TTC549 (cell line): ENCODE results near the gene SRPRB.

Source experiments
- FAIRE-seq: peaks from 2 replicates; lab custom pipeline; 2012; peaks lifted over from hg19 to GRCh38; lab: Jason Lieb, UNC

Gene SRPRB, protein sequence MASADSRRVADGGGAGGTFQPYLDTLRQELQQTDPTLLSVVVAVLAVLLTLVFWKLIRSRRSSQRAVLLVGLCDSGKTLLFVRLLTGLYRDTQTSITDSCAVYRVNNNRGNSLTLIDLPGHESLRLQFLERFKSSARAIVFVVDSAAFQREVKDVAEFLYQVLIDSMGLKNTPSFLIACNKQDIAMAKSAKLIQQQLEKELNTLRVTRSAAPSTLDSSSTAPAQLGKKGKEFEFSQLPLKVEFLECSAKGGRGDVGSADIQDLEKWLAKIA

GRCh38 chr3:133805702-133806475 lies at the start of gene SRPRB:
SRPRB (plus strand) TSS chr3:133805815; CDS start chr3:133805849, 34 bp downstream.
- no peak for FAIRE-seq

GRCh38 chr3:133756716-133757694 lies 48.6 kb upstream of the SRPRB start:
- no peak for FAIRE-seq

- FAIRE-seq = no peak
Observed at GRCh38 chr3:133757701-133758567, 47.7 kb upstream of the SRPRB start.

DNA sequence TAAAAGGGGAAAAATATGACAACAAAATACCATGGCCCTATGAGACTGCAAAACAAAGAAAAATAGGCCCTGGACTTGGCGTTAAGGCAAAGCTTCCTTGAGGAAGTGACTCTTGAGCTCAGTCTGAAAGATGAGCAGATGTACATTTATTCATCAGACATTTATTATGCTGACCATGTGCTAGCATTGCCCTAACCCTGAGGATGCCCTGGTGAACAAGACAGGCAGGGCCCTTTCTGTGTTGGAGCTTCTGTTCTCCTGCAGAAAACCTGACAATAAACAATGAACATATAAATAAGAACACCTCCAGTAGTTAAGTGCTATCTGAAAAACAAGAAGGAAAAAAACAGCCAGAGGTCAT lies 47.1 kb upstream of the SRPRB start:
- FAIRE-seq = no peak

DNA sequence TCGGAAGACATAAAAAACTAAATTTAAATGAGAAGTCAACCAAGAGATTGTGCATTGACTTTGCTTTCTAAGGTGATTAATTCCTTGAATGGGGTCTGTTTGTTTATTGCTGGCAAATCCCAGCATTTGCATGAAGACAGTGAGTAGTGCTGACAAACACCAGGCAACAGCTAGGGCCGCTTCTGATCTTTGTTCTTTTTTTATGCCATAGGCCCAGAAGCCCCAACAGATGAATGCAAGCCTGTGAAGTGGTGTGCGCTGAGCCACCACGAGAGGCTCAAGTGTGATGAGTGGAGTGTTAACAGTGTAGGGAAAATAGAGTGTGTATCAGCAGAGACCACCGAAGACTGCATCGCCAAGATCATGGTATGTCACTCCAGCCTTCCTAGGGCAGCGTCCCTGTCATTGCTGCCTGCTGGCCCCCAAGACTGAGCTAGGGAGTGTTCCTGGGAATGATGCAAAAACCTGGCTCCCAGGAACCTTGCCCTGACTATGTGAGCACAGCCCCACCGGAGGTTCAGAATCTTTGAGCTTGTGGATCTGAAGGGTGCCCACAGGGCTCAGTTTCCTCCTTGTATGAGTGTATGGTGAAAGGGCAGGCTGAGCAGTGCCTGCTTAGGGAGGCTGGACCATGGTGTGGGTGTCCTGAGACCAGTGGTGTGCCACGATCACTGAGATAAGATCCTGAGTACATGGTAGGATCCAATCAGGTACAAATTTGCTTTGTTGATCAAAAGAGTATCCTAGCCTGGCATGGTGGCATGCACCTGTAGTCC lies 46.5 kb upstream of the SRPRB start:
- no peak for FAIRE-seq

GRCh38 chr3:133759740-133760305 lies 45.8 kb upstream of the SRPRB start:
- FAIRE-seq = no peak

- no peak for FAIRE-seq
Observed at GRCh38 chr3:133760916-133761315, 44.7 kb upstream of the SRPRB start.

GRCh38 chr3:133761605-133762484 lies 43.8 kb upstream of the SRPRB start:
- no peak for FAIRE-seq

- FAIRE-seq = no peak
Observed at GRCh38 chr3:133762539-133762938, 43.1 kb upstream of the SRPRB start.

DNA sequence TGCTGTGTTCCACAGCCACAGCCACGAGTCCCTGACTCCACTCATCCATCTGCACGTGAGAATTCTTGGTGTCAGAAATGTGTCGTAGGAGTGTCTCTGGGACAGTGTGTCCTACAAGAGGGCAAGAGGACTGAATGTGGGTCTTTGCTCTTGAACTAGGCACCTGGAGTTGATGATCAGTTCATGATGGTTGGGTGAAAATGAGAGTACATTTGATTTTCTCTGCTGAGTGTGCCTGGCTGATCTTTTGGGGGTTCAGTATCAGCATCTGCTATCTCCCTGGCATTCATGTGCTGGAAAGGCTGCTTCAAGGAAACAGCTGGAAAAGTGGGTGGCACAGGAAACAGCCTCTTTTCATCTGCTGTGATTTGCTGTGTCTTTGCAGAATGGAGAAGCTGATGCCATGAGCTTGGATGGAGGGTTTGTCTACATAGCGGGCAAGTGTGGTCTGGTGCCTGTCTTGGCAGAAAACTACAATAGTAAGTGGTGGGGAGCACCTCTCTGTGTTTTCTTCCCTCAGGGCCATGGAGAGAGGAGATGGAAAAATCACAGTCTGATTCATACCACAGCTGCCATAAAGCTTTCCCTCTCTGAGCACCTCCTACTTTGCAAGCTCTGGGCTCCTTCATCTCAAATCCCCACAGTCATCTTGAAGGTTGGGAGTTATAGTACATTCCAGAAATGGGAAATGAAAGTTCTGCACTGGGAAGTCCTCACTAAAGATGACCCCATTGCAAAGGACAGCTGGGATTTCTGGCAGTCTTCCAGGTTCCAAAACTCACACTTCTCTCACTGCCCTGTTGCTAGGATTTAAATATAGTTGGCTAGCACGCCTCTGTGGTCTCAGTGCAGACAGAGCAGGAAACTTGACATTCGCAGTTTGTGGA lies 41.6 kb upstream of the SRPRB start:
- no peak for FAIRE-seq

- no peak for FAIRE-seq
Observed at GRCh38 chr3:133765256-133765655, 40.4 kb upstream of the SRPRB start.

GRCh38 chr3:133767607-133768006 lies 38.0 kb upstream of the SRPRB start:
- FAIRE-seq = no peak

DNA sequence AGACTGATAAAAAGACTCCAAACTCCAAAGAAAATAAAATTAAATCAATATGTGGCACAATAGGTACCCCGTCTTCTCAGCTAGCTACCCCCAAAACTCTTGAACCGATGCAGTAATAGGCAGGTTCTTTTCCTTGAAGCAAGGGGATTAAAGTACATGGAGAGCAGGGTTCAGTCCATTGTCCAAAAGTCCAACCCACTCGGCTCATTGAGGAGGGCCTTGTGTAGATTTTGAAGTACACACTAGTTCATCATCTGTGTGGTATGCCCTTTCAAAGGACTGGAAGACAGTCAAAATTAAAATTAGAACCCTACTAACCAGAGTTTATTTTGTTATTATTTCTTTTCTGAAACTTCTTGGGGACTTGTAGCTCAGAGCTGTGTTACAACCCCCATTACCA lies 36.1 kb upstream of the SRPRB start:
- FAIRE-seq = no peak

DNA sequence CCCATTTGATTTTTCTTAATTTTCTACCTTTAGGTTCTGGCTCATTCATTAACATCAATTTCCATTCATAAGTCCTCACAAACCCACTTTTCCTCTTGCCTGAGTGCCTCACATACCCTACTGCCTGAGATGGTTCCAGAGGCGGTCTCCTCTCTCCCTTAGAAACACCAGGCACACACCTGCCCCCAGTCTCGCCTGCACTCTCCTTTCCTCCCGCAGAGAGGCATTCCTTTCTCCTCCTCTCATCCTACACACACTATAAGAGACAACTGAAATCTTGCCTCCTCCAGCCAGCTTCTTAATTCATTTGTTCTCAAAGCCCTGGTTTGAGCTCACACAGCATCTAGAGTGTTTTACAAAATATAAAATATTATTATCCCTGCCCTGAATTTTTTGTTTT lies 31.9 kb upstream of the SRPRB start:
- FAIRE-seq = no peak

- FAIRE-seq = no peak
Observed at GRCh38 chr3:133775309-133775708, 30.3 kb upstream of the SRPRB start.

- FAIRE-seq = no peak
Observed at GRCh38 chr3:133775835-133776234, 29.8 kb upstream of the SRPRB start.

DNA sequence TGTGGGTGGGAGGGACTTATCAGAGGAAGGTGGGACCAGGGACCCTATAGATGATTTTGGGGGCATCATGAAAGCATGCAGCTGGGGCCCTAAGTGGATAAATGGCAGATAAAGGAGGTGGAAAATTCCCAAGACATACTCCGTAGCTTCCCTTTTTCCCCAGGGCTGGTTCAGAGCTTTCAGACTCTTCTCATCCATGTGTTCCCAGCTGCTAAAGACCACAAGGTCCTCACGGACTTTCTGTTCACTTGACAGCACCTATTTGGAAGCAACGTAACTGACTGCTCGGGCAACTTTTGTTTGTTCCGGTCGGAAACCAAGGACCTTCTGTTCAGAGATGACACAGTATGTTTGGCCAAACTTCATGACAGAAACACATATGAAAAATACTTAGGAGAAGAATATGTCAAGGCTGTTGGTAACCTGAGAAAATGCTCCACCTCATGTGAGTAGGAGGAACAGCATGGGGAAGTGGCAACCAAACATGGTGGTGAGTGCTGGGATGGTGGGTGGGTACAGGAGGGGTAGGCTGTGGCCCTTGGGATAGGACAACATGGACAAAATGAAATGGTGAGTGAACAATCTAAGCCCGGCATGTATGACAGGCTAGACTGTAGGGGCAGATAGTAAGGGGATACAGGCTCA lies 28.7 kb upstream of the SRPRB start:
- FAIRE-seq = no peak
